Activated CD8-positive, alpha-beta memory T cell treated with anti-CD3 and anti-CD28 coated beads for 36 hours (primary cell): Measurements from ENCODE around the gene CDH23. TPM values are rescaled to one million over a fixed set of nuclear protein-coding genes. Genes with fewer than 3 reads are reported as not detected.

Experiments used
- CTCF ChIA-PET: fragments of 350-600 bp; sonication (Branson Sonifier 250); formaldehyde crosslinking; loops from one replicate; lab custom pipeline; 2021; ENCODE audit warnings: antibody characterized with exemption; lab: Charles Lee
- POLR2A ChIA-PET: fragments of 350-600 bp; sonication (Branson Sonifier 250); formaldehyde crosslinking; loops from one replicate; lab custom pipeline; 2021; ENCODE audit warnings: antibody characterized with exemption; lab: Charles Lee
- total RNA-seq, 2 experiments: library from RNA; stranded (reverse); gene quantifications; one replicate each; pipeline ENCODE4 v1.2.3, GENCODE V29; 2021

CDH23 gene
- total RNA-seq, 2 experiments from 2014 or later: 0.25 to 0.55 TPM

DNA sequence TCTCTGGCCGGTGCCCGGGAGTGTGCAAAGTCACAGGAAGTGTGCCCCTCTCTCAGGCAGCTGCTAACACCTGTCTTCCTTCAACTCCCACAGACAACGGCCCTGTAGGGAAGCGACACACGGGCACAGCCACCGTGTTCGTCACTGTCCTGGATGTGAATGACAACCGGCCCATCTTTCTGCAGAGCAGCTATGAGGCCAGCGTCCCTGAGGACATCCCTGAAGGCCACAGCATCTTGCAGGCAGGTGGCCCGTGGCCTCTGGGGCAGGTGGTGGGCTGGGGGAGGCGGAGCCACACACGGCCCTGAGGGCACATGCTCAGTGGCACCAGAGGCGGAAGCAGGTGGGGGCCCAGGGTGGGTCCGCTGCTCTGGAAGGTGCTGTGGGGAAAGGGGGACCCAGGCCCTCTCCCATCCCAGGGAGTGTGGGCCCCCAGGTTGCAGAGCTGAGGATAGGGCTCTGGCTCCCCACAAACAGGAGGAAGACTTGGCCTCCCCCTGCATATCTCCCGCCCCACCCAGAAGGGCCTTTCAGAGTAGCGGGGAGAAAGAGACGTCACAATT lies 315.9 kb downstream of the CDH23 start:
- POLR2A ChIA-PET: interaction anchor here (0.7 to 1.1 kb wide), 3 partner anchors 16 to 61 kb away, joined by 3 to 4 read pairs (median 4); partner anchors contain the start of gene VSIR
- CTCF ChIA-PET: interaction anchor here (1.0 to 6.1 kb wide), 7 partner anchors 10 to 61 kb away, joined by 3 to 30 read pairs (median 6); partner anchors contain the start of gene VSIR

DNA sequence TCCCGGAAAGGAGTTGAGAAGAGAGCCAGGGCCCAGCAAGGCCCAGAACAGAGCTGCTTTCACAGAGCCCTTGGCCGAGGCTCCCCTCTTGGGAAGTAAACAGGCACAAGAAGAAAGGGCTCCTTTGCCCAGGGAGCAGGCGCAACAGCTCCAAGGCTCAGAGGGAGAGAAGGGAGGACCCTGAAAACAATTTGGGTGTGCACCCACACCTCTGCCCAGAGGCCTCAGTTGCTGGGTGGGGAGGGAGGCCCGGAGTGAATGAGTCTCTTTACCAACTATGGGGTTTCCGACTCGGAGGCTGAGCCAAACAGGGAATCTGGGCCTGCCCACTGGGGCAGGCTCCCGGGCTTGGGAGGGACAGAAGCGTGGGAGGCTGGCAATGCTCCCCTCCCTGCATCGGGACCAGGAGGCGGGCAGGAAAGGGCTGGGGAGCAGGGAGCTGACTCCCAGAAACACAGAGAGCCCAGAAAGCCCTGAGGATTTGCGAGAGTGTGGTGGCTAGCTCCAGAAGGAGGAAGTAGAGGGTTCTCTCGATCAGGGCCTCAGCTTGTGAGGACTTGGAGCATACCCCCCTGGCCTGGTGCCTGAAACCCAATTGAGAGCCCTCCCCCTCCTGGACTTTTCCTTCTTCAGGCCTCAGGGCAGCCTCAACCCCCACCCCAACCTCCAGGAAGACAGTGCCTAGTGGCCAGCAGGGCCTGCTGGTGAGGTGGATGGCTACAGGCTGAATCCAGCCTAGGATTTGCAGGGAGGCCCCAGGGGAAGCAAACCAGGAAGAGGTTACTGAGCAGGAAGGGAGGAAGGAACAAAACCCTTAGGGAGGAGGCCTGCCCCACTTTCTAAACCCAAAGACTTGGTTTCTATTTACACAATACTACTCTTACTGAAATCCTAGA lies 316.7 kb downstream of the CDH23 start:
- ChIA-PET POLR2A (interaction anchor here (0.7 to 0.8 kb wide), 2 partner anchors 36 to 60 kb away, joined by 3 to 4 read pairs; partner anchors contain the start of gene VSIR), CTCF (interaction anchor here (1.0 to 6.1 kb wide), 7 partner anchors 9 to 60 kb away, joined by 3 to 30 read pairs (median 5); partner anchors contain the start of gene VSIR)

DNA sequence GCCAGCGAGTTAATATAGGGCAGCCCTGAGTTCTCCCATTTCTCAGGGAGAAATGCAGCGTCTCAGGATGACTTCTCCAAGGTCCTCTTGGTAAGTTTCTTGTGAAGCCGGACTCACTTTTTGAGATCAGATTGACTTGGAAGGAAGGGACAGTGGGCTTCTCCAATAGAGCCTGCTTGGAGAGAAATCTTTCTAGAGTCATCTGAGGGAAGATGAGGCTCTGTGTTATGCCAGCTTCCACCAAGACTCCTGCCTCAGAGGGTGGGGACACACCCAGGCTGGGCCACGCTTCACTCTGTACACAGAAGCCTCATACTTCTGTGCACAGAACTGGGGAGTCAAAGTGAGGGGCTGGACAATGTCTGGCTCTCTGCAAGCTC lies 317.3 kb downstream of the CDH23 start:
- POLR2A ChIA-PET: no interaction called here
- CTCF ChIA-PET: interaction anchor here (1.3 to 6.1 kb wide), 5 partner anchors 9 to 59 kb away, joined by 3 to 30 read pairs (median 6); partner anchors contain the start of gene VSIR

- ChIA-PET CTCF (interaction anchor here (1.1 to 6.1 kb wide), 4 partner anchors 11 to 96 kb away, joined by 3 to 30 read pairs (median 4); no protein-coding TSS in a partner anchor), POLR2A (interaction anchor here (2.3 kb wide), 1 partner anchor 16 kb away, joined by 6 read pairs; no protein-coding TSS in a partner anchor)
Measured at GRCh38 chr10:71714592-71714991, 317.9 kb downstream of the CDH23 start.

GRCh38 chr10:71715026-71715425 lies 318.3 kb downstream of the CDH23 start:
- ChIA-PET POLR2A (interaction anchor here (2.3 kb wide), 1 partner anchor 15 kb away, joined by 6 read pairs; no protein-coding TSS in a partner anchor), CTCF (interaction anchor here (1.1 to 6.1 kb wide), 3 partner anchors 11 to 96 kb away, joined by 3 to 30 read pairs (median 3); no protein-coding TSS in a partner anchor)

DNA sequence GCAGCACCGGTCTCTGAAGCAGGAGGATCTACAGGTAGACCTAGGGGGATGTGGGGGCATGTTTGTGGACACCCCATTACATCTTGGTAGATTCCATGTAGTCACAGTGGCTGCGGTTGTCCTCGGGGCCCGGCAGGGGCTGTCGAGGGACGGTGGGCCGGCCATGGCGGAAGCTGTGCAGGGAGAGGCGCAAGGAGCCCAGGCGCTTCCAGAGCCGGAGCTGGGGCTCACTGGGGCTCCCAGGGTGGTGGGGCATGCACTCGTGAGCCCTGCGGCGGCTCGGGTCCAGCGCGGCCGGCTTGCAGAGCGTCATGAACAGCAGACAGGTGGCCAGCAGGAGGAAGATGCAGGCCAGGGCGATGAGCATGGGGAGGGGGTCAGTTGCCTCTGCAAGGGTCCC lies 319.1 kb downstream of the CDH23 start:
- CTCF ChIA-PET: interaction anchor here (1.2 to 6.1 kb wide), 6 partner anchors 8 to 31 kb away, joined by 3 to 30 read pairs (median 4); no protein-coding TSS in a partner anchor
- POLR2A ChIA-PET: interaction anchor here (2.3 kb wide), 1 partner anchor 14 kb away, joined by 6 read pairs; no protein-coding TSS in a partner anchor

- POLR2A ChIA-PET: interaction anchor here (2.3 kb wide), 1 partner anchor 14 kb away, joined by 6 read pairs; no protein-coding TSS in a partner anchor
- CTCF ChIA-PET: interaction anchor here (1.2 to 6.1 kb wide), 6 partner anchors 8 to 31 kb away, joined by 3 to 30 read pairs (median 4); no protein-coding TSS in a partner anchor
Measured at GRCh38 chr10:71716426-71716825, 319.7 kb downstream of the CDH23 start.

DNA sequence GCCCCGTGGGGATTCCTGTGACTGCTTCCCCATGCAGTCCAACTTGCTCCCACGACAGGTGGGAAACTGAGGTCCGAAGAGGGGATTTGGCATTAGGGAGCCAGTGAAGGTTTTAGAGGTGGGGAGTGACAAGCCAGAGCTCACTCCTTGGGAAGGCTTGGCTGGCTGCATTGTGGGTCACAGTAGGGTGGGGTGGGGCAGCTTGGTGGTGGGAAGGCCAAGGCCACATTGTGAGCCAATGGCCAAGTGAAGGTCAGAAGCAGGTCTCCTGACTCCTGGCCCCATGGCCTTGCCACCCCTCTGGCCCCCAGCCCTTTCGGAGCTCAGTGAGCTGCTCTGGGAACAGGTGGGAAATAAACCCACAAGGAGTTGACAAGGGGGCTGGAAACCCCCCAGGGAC lies 320.3 kb downstream of the CDH23 start:
- ChIA-PET POLR2A (interaction anchor here (2.3 kb wide), 1 partner anchor 13 kb away, joined by 6 read pairs; no protein-coding TSS in a partner anchor), CTCF (interaction anchor here (0.7 to 2.4 kb wide), 5 partner anchors 9 to 40 kb away, joined by 3 to 5 read pairs (median 3); no protein-coding TSS in a partner anchor)

DNA sequence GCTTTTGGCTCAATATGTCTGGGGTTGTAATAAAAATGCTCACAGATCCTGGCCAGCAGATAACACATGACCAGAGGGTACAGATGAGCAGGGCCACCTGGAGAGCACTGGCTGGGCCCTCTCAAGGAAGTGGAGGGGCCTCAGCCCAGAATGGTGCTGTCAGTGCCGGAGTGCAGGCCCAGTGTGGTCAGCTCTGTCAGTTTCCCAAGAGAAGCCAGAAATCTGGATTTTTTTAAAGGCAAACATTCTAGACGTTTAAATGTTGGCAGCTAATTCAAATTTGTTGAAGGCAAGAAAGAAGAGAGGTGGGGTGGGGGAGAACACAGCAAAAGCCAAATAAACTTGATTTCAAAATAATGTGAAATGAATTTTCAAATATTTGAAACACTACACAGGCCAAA lies 320.8 kb downstream of the CDH23 start:
- ChIA-PET POLR2A (interaction anchor here (0.6 kb wide), 1 partner anchor 9 kb away, joined by 3 read pairs; no protein-coding TSS in a partner anchor), CTCF (interaction anchor here (0.6 to 2.4 kb wide), 5 partner anchors 9 to 726 kb away, joined by 3 to 6 read pairs (median 3); no protein-coding TSS in a partner anchor)

- ChIA-PET POLR2A (no interaction called here), CTCF (interaction anchor here (1.0 to 2.4 kb wide), 3 partner anchors 8 to 20 kb away, joined by 3 to 5 read pairs (median 3); no protein-coding TSS in a partner anchor)
Measured at GRCh38 chr10:71718165-71718698, 321.5 kb downstream of the CDH23 start.

DNA sequence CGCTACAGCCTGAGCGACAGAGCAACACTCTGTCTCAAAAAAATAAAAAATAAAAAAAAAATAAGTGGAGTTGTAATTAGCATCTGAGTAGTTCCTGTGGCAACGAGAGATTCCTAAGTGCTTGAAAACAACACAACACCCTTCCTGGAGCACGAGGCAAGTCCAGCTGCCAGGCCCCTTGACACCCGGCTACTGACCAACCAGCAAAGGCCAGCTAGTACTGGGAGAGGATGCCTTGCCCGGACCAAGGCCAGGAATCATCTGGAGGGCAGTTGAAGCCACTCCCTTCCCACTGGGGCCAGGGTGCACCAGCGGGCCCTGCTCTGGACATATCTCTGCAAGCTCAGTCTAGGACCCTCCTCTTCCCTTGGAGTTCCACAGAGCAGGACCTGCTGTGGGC lies 322.3 kb downstream of the CDH23 start:
- POLR2A ChIA-PET: no interaction called here
- CTCF ChIA-PET: interaction anchor here (1.0 to 1.6 kb wide), 3 partner anchors 9 to 93 kb away, joined by 3 to 4 read pairs (median 3); partner anchors contain the start of gene VSIR

- ChIA-PET POLR2A (no interaction called here), CTCF (interaction anchor here (1.0 to 1.6 kb wide), 3 partner anchors 10 to 92 kb away, joined by 3 to 4 read pairs (median 3); partner anchors contain the start of gene VSIR)
Measured at GRCh38 chr10:71719464-71720201, 322.9 kb downstream of the CDH23 start, which contains the start of gene C10orf105. Gene C10orf105, minus strand, starts transcription at chr10:71719778. Its CDS starts 3,441 bp downstream, at chr10:71716337.

GRCh38 chr10:71720288-71720687 lies 323.6 kb downstream of the CDH23 start:
- CTCF ChIA-PET: interaction anchor here (1.5 to 1.6 kb wide), 2 partner anchors 11 to 91 kb away, joined by 3 read pairs; no protein-coding TSS in a partner anchor
- POLR2A ChIA-PET: no interaction called here

GRCh38 chr10:71721313-71721712 lies 324.6 kb downstream of the CDH23 start:
- ChIA-PET POLR2A (no interaction called here), CTCF (interaction anchor here (1.5 kb wide), 1 partner anchor 12 kb away, joined by 3 read pairs; no protein-coding TSS in a partner anchor)

GRCh38 chr10:71722849-71723248 lies 326.1 kb downstream of the CDH23 start:
- ChIA-PET CTCF (interaction anchor here (1.0 to 11.6 kb wide), 3 partner anchors 10 to 50 kb away, joined by 3 to 86 read pairs (median 7); partner anchors contain the start of gene VSIR), POLR2A (no interaction called here)

DNA sequence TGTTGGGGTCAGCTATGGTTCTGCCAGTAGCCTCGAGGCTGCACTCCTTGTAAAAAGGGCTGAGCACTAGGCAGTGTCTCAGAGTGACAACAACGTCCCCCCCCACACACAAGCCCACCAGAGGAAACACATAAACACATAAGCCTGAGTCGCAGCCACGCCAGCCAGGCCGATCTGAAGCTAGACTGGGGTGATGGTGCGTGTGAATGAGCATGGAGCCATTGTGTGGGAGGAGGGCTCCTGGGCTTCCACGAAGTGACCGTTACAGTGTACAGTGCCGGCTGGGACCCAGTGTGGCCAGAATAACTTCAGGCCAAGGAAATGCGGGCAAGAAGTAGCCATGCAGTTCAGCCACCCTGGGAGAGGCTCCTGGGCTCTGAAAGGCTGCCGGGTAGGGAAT lies 326.6 kb downstream of the CDH23 start:
- ChIA-PET POLR2A (no interaction called here), CTCF (interaction anchor here (1.0 to 11.6 kb wide), 4 partner anchors 10 to 50 kb away, joined by 3 to 86 read pairs (median 18); partner anchors contain the start of gene VSIR)

GRCh38 chr10:71724539-71724938 lies 327.8 kb downstream of the CDH23 start:
- ChIA-PET POLR2A (no interaction called here), CTCF (interaction anchor here (1.4 to 11.6 kb wide), 5 partner anchors 11 to 118 kb away, joined by 3 to 86 read pairs (median 29); partner anchors contain the start of gene VSIR)
